Panc1 (cell line): ENCODE measurements around the gene PROK1. TPM values are rescaled to one million over a fixed set of nuclear protein-coding genes. Genes with fewer than 3 reads are reported as not detected.

Experiments
- ATAC-seq: fragments of 200-7000 bp; cut with Tn5 transposase; 2 replicates; pipeline ENCODE4 v1.9.1; 2020; ENCODE audit warnings: mild to moderate bottlenecking, moderate library complexity
- BruUV-seq: library from RNA; stranded (reverse); fragments of 400-500 nt; replicated peaks from 2 replicates; lab custom pipeline; 2021; lab: Mats Ljungman, UMichigan
- CTCF ChIA-PET: fragments of 300-600 bp; sonication (Branson Sonifier 250); formaldehyde crosslinking; loops from one replicate; lab custom pipeline; 2022; ENCODE audit warnings: antibody characterized with exemption; lab: Charles Lee
- POLR2A ChIA-PET: fragments of 300-600 bp; sonication (Branson Sonifier 250); formaldehyde crosslinking; loops from one replicate; lab custom pipeline; 2022; ENCODE audit warnings: antibody characterized with exemption; lab: Charles Lee
- DNase-seq: peaks from one replicate; pipeline ENCODE4 v3.0.0-alpha.2; 2010; ENCODE audit warnings: low read depth, low spot score
- H3K27ac ChIP-seq: 2 replicates; pipeline ENCODE4 v1.5.1; 2011; ENCODE audit warnings: mild to moderate bottlenecking, low read length, inconsistent platforms
- H3K27me3 ChIP-seq: fragments of 200-500 bp; sonication (Bioruptor generic); 2 replicates; pipeline ENCODE4 v1.6.0; 2014; ENCODE audit warnings: low read length, inconsistent platforms; ENCODE audit not compliant: control insufficient read depth, insufficient read depth
- H3K36me3 ChIP-seq: fragments of 200-500 bp; sonication (Bioruptor generic); 2 replicates; pipeline ENCODE4 v1.5.1; 2014; ENCODE audit warnings: inconsistent platforms, mild to moderate bottlenecking, low read length, moderate library complexity; ENCODE audit not compliant: control insufficient read depth, insufficient read depth
- H3K4me1 ChIP-seq: 2 replicates; pipeline ENCODE4 v1.5.1; 2011; ENCODE audit warnings: inconsistent platforms, mild to moderate bottlenecking, low read length, moderate library complexity; ENCODE audit not compliant: control insufficient read depth, insufficient read depth
- H3K4me3 ChIP-seq, 2 experiments: 2 replicates each; pipeline ENCODE4 v1.5.1; 2011 to 2012; ENCODE audit warnings: low read depth in 2 of 2, low read length in 2 of 2, mild to moderate bottlenecking in 2 of 2, inconsistent platforms in 1 of 2, moderate library complexity in 1 of 2
- H3K9me3 ChIP-seq: fragments of 200-500 bp; sonication (Bioruptor generic); 2 replicates; pipeline ENCODE4 v1.5.1; 2014; ENCODE audit warnings: low read depth, mild to moderate bottlenecking, inconsistent platforms, low read length, moderate library complexity; ENCODE audit not compliant: control insufficient read depth, insufficient read depth
- CTCF ChIP-seq: fragments of 450-650 bp; IDR thresholded peaks from 2 replicates; pipeline ENCODE4 v1.5.1; 2017; ENCODE audit warnings: mild to moderate bottlenecking
- POLR2AphosphoS5 ChIP-seq: IDR thresholded peaks from 2 replicates; pipeline ENCODE4 v1.6.1; 2012; ENCODE audit warnings: mild to moderate bottlenecking, low read depth, low read length, moderate library complexity
- SIN3A ChIP-seq: IDR thresholded peaks from 2 replicates; pipeline ENCODE4 v1.6.1; 2012; ENCODE audit warnings: low read depth, mild to moderate bottlenecking, low read length, moderate library complexity, borderline replicate concordance; ENCODE audit not compliant: insufficient read depth
- TCF7L2 ChIP-seq: IDR thresholded peaks from 2 replicates; pipeline ENCODE4 v1.6.1; 2011; ENCODE audit warnings: mild to moderate bottlenecking, low read depth, low read length, inconsistent platforms
- in situ Hi-C: cut with HindIII; loops from 2 replicates; pipeline ENCODE4 v1.10.0; 2016; ENCODE audit warnings: low sequenced_read_pairs, low pct_unique_long_range_greater_than_20kb
- intact Hi-C: fragments of 100-400 bp; cut with micrococcal nuclease; formaldehyde crosslinking; loops from one replicate; pipeline ENCODE4 v1.10.0; 2022; ENCODE audit not compliant: unreplicated experiment
- total RNA-seq: library from RNA; stranded (reverse); gene quantifications from one replicate; pipeline ENCODE4 v1.2.1, GENCODE V29; 2021; ENCODE audit not compliant: unreplicated experiment
- TF ChIP-seq, protein P1 (sequence below), 2 experiments: IDR thresholded peaks; 2 replicates each; pipeline ENCODE4 v1.6.1; 2011 to 2012; ENCODE audit warnings: low read depth in 2 of 2, control low read depth in 1 of 2, low read length in 1 of 2, mild to moderate bottlenecking in 1 of 2, moderate library complexity in 1 of 2; ENCODE audit not compliant: insufficient read depth in 1 of 2

Gene PROK1
- total RNA-seq, 1 experiment from 2014 or later = not detected

GRCh38 chr1:110490791-110491451 is 40.0 kb downstream of the PROK1 start:
- BruUV-seq = no TSS peak

GRCh38 chr1:110492573-110492972 is 41.6 kb downstream of the PROK1 start:
- ATAC-seq (no peak), DNase-seq (no peak)
- no peaks in the 10 kb centered on the region for H3K27me3 ChIP-seq
- H3K4me3 ChIP-seq = no peak overlapping the region
- in situ Hi-C loops (no loop called here), intact Hi-C loops (no loop called here)
- no peaks in the 10 kb centered on the region for H3K36me3 ChIP-seq
- H3K9me3 ChIP-seq = no peaks in the 10 kb centered on the region
- ChIA-PET POLR2A (no interaction called here), CTCF (interaction anchor here (0.7 kb wide), 1 partner anchor 154 kb away, joined by 3 read pairs; no protein-coding TSS in a partner anchor)
- TF ChIP-seq, protein P1, sequence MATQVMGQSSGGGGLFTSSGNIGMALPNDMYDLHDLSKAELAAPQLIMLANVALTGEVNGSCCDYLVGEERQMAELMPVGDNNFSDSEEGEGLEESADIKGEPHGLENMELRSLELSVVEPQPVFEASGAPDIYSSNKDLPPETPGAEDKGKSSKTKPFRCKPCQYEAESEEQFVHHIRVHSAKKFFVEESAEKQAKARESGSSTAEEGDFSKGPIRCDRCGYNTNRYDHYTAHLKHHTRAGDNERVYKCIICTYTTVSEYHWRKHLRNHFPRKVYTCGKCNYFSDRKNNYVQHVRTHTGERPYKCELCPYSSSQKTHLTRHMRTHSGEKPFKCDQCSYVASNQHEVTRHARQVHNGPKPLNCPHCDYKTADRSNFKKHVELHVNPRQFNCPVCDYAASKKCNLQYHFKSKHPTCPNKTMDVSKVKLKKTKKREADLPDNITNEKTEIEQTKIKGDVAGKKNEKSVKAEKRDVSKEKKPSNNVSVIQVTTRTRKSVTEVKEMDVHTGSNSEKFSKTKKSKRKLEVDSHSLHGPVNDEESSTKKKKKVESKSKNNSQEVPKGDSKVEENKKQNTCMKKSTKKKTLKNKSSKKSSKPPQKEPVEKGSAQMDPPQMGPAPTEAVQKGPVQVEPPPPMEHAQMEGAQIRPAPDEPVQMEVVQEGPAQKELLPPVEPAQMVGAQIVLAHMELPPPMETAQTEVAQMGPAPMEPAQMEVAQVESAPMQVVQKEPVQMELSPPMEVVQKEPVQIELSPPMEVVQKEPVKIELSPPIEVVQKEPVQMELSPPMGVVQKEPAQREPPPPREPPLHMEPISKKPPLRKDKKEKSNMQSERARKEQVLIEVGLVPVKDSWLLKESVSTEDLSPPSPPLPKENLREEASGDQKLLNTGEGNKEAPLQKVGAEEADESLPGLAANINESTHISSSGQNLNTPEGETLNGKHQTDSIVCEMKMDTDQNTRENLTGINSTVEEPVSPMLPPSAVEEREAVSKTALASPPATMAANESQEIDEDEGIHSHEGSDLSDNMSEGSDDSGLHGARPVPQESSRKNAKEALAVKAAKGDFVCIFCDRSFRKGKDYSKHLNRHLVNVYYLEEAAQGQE (IDR thresholded peaks at IDR 0.05; ENCODE audit: insufficient read depth in 1 of 2, low read depth in 2 of 2, low read length in 1 of 2) = no peak
- TF ChIP-seq POLR2AphosphoS5 (no peak), SIN3A (no peak), TCF7L2 (no peak), CTCF (no peak)
- no peak overlapping the region for H3K27ac ChIP-seq
- no TSS peak for BruUV-seq
- no peaks in the 10 kb centered on the region for H3K4me1 ChIP-seq

More at GRCh38 chr1:110490791-110491451, 40.0 kb downstream of the PROK1 start:
- CTCF ChIA-PET = no interaction called here
- H3K36me3 ChIP-seq = no peaks in the 10 kb centered on the region
- in situ Hi-C loops = no loop called here
- H3K27ac ChIP-seq = no peak overlapping the region
- POLR2A ChIA-PET = no interaction called here
- H3K9me3 ChIP-seq = no peaks in the 10 kb centered on the region
- TF ChIP-seq CTCF = no peak
- TF ChIP-seq TCF7L2 = no peak
- no peak for TF ChIP-seq SIN3A
- TF ChIP-seq POLR2AphosphoS5 = no peak
- TF ChIP-seq, protein P1 (IDR thresholded peaks at IDR 0.05; ENCODE audit: insufficient read depth in 1 of 2, low read depth in 2 of 2, low read length in 1 of 2) = no peak
- H3K27me3 ChIP-seq = no peaks in the 10 kb centered on the region
- intact Hi-C loops = no loop called here
- H3K4me3 ChIP-seq = no peak overlapping the region
- ATAC-seq (no peak), DNase-seq (no peak)
- no peaks in the 10 kb centered on the region for H3K4me1 ChIP-seq
